Epithelial cell of esophagus (primary cell): ENCODE results near the gene CACNA2D2.

Source experiments
- DNase-seq: peaks from one replicate; pipeline ENCODE4 v3.0.0; 2010; ENCODE audit warnings: low read depth
- H3K4me3 ChIP-seq: 2 replicates; pipeline ENCODE4 v1.5.1; 2011; ENCODE audit warnings: mild to moderate bottlenecking, low read length, control low read depth
- CTCF ChIP-seq: IDR thresholded peaks from 2 replicates; pipeline ENCODE4 v1.5.1; 2011; ENCODE audit warnings: low read depth, mild to moderate bottlenecking, low read length, control low read depth, inconsistent platforms; ENCODE audit not compliant: insufficient read depth; ENCODE audit errors: missing control alignments

The CACNA2D2 gene

GRCh38 chr3:50340147-50340447, 163.3 kb downstream of the CACNA2D2 start:
- no peak for DNase-seq
- no peak for TF ChIP-seq CTCF
- peak overlapping the region; percentile 59 for H3K4me3 ChIP-seq

- TF ChIP-seq CTCF = no peak
- peak overlapping the region; percentile 59 for H3K4me3 ChIP-seq
- DNase-seq = no peak
These were observed 163.8 kb downstream of the CACNA2D2 start for GRCh38 chr3:50339485-50340146.

GRCh38 chr3:50338965-50339364, 164.5 kb downstream of the CACNA2D2 start:
- no peak for TF ChIP-seq CTCF
- no peak overlapping the region for H3K4me3 ChIP-seq
- no peak for DNase-seq

GRCh38 chr3:50337175-50337861, 166.1 kb downstream of the CACNA2D2 start:
- no peak for TF ChIP-seq CTCF
- peak overlapping the region; percentile 92 for H3K4me3 ChIP-seq
- DNase-seq = peak; percentile 100

GRCh38 chr3:50336452-50337174, 166.8 kb downstream of the CACNA2D2 start:
- peak; percentile 18 for TF ChIP-seq CTCF
- DNase-seq = peak; percentile 53
- H3K4me3 ChIP-seq = peak overlapping the region; percentile 92

GRCh38 chr3:50334339-50335075, 168.9 kb downstream of the CACNA2D2 start:
- H3K4me3 ChIP-seq = no peak overlapping the region
- no peak for DNase-seq
- TF ChIP-seq CTCF = no peak
